Heart left ventricle (tissue), 13 donors: Measurements from ENCODE around the gene RAVER1.

ENCODE experiments used
- CTCF ChIP-seq, 12 donors: fragments of 200-600 bp; sonication (generic) in 4 of 12; IDR thresholded peaks; one replicate each; pipeline versions ENCODE4 v1.5.0 to v1.8.0; 2018 to 2022; ENCODE audit warnings: antibody characterized with exemption in 12 of 12, mild to moderate bottlenecking in 5 of 12
- POLR2A ChIP-seq, 2 donors: fragments of 450-650 bp; IDR thresholded peaks; one replicate each; pipeline ENCODE4 v1.6.1; 2017; ENCODE audit warnings: antibody characterized with exemption in 2 of 2, mild to moderate bottlenecking in 2 of 2, moderate library complexity in 2 of 2
- donor health status: ischemic (EF 13 %, LVEDD 7.1; RV severe dilation, severe dysfunction).
- donor health status: DM: no; HTN: yes; CAD: no.
- donor health status: DM: no; HTN: no; CAD: no.
- donor health status: ischemic (EF 25% LVEDD 6.9; RV normal size, moderate dysfunction).
- donor health status: ischemic (EF 25% LVEDD 5.7; RV mildly dilated, moderate dysfunction).
- donor health status: ischemic (EF 35%, LVEDD 5.7; RV mildly dilated, moderate dysfunction).
- donor health status: nonischemic (EF 11% LVEDD 7.7; RV severe dilation, severe dysfunction).
- donor health status: DM: yes; HTN: yes; CAD: no.
- donor health status: PGD.
- donor health status: ischemic (EF 29% LVEDD 5.4; RV normal size, mild dysfunction).
- donor health status: nonischemic (EF 23%, LVEDD 6.1; RV moderate dilation, normal function).

DNA sequence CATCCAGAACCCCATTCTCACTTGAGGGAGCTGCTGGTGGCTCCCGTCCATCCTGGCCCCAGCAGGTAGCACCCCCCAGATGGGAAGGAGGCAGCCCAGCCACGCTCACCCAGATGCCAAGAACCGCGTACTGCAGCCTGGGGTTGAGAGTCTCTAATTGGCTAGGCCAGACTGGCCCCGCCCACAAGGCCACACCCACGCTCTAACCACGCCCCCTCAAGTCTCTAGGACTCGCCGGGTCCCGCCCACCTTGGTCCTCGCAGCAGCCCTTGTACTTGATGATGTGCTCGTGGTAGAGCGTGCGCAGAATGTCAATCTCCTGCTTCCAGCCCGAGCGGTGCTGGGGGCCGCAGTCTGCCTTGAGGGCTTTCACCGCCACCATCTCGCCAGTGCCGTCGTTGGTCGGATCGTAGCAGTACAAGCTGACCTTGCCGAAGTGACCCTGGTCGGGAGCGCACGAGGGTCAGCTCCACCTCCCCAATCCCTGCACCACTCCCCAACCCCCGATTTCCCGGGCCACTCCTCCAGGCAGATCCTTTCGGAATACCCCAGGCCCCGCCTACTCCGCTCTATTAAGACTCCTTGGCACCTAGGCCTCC lies 20.6 kb upstream of the RAVER1 start:
- TF ChIP-seq CTCF (IDR thresholded peaks at IDR 0.05) (no peak), POLR2A (IDR thresholded peaks at IDR 0.05) (no peak)
